ENCODE data around the gene SNAI3. TPM values are rescaled to one million over a fixed set of nuclear protein-coding genes. Genes with fewer than 3 reads are reported as not detected.

The SNAI3 gene
- total RNA-seq, 1 experiment from 2014 or later = 9.1 TPM

DNA sequence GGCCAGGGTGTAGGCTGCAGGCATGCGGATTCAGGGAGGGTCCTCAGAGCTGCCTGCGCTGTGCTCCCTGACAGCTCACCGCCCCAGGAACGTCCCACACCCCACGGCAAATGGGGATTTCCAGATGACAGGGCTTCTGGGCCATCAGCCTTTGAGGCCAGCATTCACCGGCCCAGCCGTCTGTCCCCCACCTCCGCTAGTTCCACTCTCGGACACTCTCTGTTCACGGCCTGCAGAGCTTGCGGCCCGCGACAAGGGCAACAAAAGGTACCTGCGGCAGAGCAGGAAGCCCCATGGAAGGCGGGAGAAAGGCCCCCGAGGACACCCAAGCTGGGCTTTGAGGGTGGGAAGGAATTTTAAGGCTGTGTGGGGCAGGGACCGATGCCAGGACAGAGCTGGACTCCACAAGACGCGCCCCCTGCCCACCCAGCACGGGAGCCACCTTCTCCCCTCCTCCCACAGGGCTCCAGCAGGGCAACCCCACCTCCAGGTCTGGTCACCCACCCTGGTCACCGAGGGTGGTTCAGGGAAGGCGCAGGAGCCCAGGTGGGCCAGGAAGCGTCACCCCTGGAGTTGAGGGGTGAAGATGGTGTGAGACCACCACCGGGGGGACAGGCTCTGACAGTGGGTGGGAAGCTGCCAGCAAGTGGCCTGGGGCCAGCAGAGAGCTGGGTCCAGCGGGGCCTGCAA, 29.9 kb downstream of the SNAI3 start (continued):
- TF ChIP-seq, protein P1, sequence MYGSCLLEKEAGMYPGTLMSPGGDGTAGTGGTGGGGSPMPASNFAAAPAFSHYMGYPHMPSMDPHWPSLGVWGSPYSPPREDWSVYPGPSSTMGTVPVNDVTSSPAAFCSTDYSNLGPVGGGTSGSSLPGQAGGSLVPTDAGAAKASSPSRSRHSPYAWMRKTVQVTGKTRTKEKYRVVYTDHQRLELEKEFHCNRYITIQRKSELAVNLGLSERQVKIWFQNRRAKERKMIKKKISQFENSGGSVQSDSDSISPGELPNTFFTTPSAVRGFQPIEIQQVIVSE (CRISPR knock-in tag; IDR thresholded peaks at IDR 0.05; ENCODE audit: borderline replicate concordance) = no peak

DNA sequence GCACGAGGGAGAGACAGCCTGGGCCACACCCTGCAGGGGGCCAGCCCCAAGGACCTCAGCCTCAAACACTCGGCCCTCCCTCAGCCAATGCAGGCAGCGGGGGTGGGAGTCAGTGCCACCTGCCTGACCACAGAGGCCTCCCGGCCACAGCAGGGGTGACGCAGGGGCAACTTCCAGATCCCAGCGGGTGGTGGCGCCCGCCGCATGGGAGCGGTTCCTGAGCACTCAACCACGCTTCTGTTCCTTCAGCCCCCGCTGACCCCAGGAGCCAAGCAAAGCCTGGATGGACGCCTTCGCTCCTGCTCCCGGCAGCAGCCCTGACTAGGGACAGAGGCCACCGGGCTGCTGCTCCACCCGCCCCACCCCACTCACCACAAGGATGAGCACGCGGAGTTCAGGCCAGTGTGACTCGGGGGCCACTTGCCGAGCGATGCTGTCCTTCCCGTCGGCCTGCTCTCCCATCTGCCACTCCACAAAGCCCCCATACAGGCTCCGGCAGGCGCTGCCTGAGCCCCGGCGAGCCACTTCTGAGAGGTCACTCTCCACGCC, 30.5 kb downstream of the SNAI3 start:
- TF ChIP-seq, protein P2, sequence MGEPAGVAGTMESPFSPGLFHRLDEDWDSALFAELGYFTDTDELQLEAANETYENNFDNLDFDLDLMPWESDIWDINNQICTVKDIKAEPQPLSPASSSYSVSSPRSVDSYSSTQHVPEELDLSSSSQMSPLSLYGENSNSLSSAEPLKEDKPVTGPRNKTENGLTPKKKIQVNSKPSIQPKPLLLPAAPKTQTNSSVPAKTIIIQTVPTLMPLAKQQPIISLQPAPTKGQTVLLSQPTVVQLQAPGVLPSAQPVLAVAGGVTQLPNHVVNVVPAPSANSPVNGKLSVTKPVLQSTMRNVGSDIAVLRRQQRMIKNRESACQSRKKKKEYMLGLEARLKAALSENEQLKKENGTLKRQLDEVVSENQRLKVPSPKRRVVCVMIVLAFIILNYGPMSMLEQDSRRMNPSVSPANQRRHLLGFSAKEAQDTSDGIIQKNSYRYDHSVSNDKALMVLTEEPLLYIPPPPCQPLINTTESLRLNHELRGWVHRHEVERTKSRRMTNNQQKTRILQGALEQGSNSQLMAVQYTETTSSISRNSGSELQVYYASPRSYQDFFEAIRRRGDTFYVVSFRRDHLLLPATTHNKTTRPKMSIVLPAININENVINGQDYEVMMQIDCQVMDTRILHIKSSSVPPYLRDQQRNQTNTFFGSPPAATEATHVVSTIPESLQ (CRISPR knock-in tag; IDR thresholded peaks at IDR 0.05) = no peak
- TF ChIP-seq, protein P3, sequence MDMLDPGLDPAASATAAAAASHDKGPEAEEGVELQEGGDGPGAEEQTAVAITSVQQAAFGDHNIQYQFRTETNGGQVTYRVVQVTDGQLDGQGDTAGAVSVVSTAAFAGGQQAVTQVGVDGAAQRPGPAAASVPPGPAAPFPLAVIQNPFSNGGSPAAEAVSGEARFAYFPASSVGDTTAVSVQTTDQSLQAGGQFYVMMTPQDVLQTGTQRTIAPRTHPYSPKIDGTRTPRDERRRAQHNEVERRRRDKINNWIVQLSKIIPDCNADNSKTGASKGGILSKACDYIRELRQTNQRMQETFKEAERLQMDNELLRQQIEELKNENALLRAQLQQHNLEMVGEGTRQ (CRISPR knock-in tag; IDR thresholded peaks at IDR 0.05) = no peak
- no peak for TF ChIP-seq ZNF263 (CRISPR knock-in tag; IDR thresholded peaks at IDR 0.05; ENCODE audit: low read depth)
- TF ChIP-seq TEAD1 (CRISPR knock-in tag; IDR thresholded peaks at IDR 0.05) = no peak
- TF ChIP-seq, protein P4, sequence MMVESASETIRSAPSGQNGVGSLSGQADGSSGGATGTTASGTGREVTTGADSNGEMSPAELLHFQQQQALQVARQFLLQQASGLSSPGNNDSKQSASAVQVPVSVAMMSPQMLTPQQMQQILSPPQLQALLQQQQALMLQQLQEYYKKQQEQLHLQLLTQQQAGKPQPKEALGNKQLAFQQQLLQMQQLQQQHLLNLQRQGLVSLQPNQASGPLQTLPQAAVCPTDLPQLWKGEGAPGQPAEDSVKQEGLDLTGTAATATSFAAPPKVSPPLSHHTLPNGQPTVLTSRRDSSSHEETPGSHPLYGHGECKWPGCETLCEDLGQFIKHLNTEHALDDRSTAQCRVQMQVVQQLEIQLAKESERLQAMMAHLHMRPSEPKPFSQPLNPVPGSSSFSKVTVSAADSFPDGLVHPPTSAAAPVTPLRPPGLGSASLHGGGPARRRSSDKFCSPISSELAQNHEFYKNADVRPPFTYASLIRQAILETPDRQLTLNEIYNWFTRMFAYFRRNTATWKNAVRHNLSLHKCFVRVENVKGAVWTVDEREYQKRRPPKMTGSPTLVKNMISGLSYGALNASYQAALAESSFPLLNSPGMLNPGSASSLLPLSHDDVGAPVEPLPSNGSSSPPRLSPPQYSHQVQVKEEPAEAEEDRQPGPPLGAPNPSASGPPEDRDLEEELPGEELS (CRISPR knock-in tag; IDR thresholded peaks at IDR 0.05) = no peak
- TF ChIP-seq FOXP1 (CRISPR knock-in tag; IDR thresholded peaks at IDR 0.05; ENCODE audit: borderline replicate concordance) = no peak
- no peak for TF ChIP-seq ZNF396 (CRISPR knock-in tag; IDR thresholded peaks at IDR 0.05; ENCODE audit: borderline replicate concordance)
- no peak for TF ChIP-seq PRRX2 (CRISPR knock-in tag; IDR thresholded peaks at IDR 0.05)
- Mint-ChIP-seq H3K27me3 (ENCODE audit: low read depth) (no peaks in the 10 kb centered on the region), H3K27ac (no peak overlapping the region), H3K9me3 (no peaks in the 10 kb centered on the region), H3K4me3 (no peak overlapping the region), H3K4me1 (peaks cover 8% of the 10 kb centered on the region), H3K36me3 (peaks cover 11% of the 10 kb centered on the region; the same call in 1 of the 2 replicates)
- CTCF ChIA-PET = interaction anchor here (0.9 to 1.6 kb wide), 3 partner anchors 17 to 26 kb away, joined by 3 to 6 read pairs (median 3); no protein-coding TSS in a partner anchor
- ATAC-seq (no peak), DNase-seq (ENCODE audit: low spot score) (no peak)
- POLR2A ChIA-PET = no interaction called here

DNA sequence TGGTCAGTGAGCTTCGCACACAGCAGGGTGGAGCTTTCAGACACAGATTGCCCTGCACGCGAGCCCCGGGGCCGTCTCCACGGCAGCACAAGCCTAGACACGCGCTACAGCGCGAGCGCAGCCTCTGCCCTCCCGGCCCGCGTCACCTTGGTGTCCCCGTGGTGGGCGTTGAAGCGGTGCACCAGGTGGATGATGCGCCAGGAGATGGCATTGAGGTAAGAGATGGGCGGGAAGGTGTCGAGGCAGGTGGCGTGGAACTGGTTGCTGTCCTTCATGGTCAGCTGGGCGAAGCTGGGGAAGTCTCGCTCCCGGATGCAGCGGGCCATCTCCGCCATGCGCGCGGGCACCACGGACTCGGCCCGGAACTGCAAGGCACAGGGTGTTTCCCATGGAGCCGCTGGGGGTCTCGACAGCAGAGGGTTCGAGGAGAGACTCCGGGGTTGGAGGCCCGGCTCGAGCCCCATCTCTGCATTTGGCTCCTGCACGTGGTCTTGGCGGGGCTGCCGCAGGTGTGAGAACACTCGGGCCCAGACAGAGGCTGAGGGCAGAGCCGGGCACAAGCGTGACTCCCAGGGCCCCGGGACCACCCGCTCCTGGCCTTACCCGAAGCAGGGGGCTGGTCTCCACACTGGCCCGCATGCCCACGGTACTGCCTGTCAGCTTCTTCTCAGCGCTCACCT, 31.1 kb downstream of the SNAI3 start:
- Mint-ChIP-seq H3K27ac (no peak overlapping the region), H3K4me1 (peaks cover 8% of the 10 kb centered on the region), H3K27me3 (ENCODE audit: low read depth) (no peaks in the 10 kb centered on the region), H3K9me3 (no peaks in the 10 kb centered on the region), H3K4me3 (no peak overlapping the region), H3K36me3 (peaks cover 10% of the 10 kb centered on the region; the same call in 1 of the 2 replicates)
- no peak for TF ChIP-seq GRHL2 (CRISPR knock-in tag; IDR thresholded peaks at IDR 0.05; ENCODE audit: insufficient replicate concordance, severe bottlenecking)
- ATAC-seq (no peak), DNase-seq (ENCODE audit: low spot score) (no peak)
- POLR2A ChIA-PET = no interaction called here
- CTCF ChIA-PET = interaction anchor here (0.9 kb wide), 1 partner anchor 26 kb away, joined by 3 read pairs; no protein-coding TSS in a partner anchor

DNA sequence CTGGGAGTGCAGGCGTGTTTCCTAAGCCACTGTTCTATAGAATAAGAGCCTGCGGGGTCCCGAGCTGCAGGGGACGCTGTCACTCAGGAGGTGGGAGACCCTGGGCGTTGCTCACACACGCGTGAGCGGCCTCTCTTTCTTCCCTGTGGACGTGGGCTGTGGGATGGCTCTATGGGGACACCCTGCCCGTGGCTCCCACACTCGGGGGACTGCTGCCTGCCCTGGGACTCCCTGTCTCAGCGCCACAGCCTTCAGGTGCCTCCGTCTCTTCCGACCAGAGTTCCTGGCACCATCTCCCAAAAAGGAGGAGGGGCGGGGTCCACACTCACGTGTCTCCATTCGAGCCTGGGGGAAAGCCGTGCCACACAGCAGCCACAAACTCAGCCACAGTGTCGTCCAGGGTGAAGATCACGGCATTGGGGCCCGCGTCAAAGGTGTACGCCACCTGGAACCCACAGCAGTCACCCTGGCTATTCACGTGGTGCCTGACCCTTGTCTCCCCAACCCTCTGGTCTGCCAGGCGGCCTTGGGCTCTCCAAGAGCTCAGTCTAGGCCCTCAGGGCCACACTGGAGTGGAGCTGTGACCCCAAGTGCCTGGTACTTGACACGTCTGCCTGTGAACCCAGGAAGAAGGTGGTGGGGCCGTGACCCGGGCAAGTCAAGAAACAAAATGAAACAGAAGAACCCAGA, 31.8 kb downstream of the SNAI3 start:
- peaks cover 5% of the 10 kb centered on the region for H3K4me1 Mint-ChIP-seq
- DNase-seq (ENCODE audit: low spot score) (no peak), ATAC-seq (no peak)
- no peaks in the 10 kb centered on the region for H3K27me3 Mint-ChIP-seq (ENCODE audit: low read depth)
- ChIA-PET POLR2A (no interaction called here), CTCF (interaction anchor here (0.8 to 0.9 kb wide), 2 partner anchors 18 to 27 kb away, joined by 3 to 5 read pairs; no protein-coding TSS in a partner anchor)
- no peak overlapping the region for H3K27ac Mint-ChIP-seq
- no peaks in the 10 kb centered on the region for H3K9me3 Mint-ChIP-seq
- peaks cover 8% of the 10 kb centered on the region; the same call in 1 of the 2 replicates for H3K36me3 Mint-ChIP-seq
- no peak overlapping the region for H3K4me3 Mint-ChIP-seq
- no peak for TF ChIP-seq NR2C2 (CRISPR knock-in tag; IDR thresholded peaks at IDR 0.05)
- TF ChIP-seq ZNF219 (CRISPR knock-in tag; IDR thresholded peaks at IDR 0.05; ENCODE audit: borderline replicate concordance) = no peak
- TF ChIP-seq, protein P1 (CRISPR knock-in tag; IDR thresholded peaks at IDR 0.05; ENCODE audit: borderline replicate concordance) = no peak
- TF ChIP-seq ZNF416 (CRISPR knock-in tag; IDR thresholded peaks at IDR 0.05) = no peak
- TF ChIP-seq JUN (CRISPR knock-in tag; IDR thresholded peaks at IDR 0.05) = no peak
- TF ChIP-seq, protein P5, sequence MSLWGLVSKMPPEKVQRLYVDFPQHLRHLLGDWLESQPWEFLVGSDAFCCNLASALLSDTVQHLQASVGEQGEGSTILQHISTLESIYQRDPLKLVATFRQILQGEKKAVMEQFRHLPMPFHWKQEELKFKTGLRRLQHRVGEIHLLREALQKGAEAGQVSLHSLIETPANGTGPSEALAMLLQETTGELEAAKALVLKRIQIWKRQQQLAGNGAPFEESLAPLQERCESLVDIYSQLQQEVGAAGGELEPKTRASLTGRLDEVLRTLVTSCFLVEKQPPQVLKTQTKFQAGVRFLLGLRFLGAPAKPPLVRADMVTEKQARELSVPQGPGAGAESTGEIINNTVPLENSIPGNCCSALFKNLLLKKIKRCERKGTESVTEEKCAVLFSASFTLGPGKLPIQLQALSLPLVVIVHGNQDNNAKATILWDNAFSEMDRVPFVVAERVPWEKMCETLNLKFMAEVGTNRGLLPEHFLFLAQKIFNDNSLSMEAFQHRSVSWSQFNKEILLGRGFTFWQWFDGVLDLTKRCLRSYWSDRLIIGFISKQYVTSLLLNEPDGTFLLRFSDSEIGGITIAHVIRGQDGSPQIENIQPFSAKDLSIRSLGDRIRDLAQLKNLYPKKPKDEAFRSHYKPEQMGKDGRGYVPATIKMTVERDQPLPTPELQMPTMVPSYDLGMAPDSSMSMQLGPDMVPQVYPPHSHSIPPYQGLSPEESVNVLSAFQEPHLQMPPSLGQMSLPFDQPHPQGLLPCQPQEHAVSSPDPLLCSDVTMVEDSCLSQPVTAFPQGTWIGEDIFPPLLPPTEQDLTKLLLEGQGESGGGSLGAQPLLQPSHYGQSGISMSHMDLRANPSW (CRISPR knock-in tag; conservative IDR thresholded peaks at IDR 0.05; ENCODE audit: low read depth) = no peak
- TF ChIP-seq IRF2 (CRISPR knock-in tag; IDR thresholded peaks at IDR 0.05; ENCODE audit: borderline replicate concordance, low read depth) = no peak
- no peak for TF ChIP-seq TEAD1 (CRISPR knock-in tag; IDR thresholded peaks at IDR 0.05)
